Tibial nerve (tissue), 4 donors: Measurements from ENCODE around the gene NECTIN1. TPM values are rescaled to one million over a fixed set of nuclear protein-coding genes. Genes with fewer than 3 reads are reported as not detected.

ENCODE experiments used
- DNase-seq, 2 donors: peaks; one replicate each; pipeline ENCODE4 v3.0.0-alpha.2; 2019; ENCODE audit warnings: low spot score in 2 of 2
- H3K27ac ChIP-seq, 4 donors: fragments of 200-600 bp; sonication (generic) in 3 of 4; one replicate each; pipeline ENCODE4 v1.5.1; 2017 to 2019; ENCODE audit warnings: mild to moderate bottlenecking in 1 of 4
- H3K27me3 ChIP-seq, 2 donors: fragments of 200-600 bp; sonication (generic) in 1 of 2; one replicate each; pipeline versions ENCODE4 v1.5.1 to v1.6.0; 2017 to 2019
- H3K36me3 ChIP-seq, 3 donors: fragments of 200-600 bp; sonication (generic); one replicate each; pipeline ENCODE4 v1.5.1; 2018 to 2019
- H3K4me1 ChIP-seq, 4 donors: fragments of 200-600 bp; sonication (generic) in 3 of 4; one replicate each; pipeline ENCODE4 v1.5.1; 2017 to 2019
- H3K4me3 ChIP-seq, 4 donors: fragments of 200-600 bp; sonication (generic) in 3 of 4; one replicate each; pipeline ENCODE4 v1.5.1; 2017 to 2019; ENCODE audit warnings: mild to moderate bottlenecking in 1 of 4, moderate library complexity in 1 of 4
- H3K9me3 ChIP-seq, 4 donors: fragments of 200-600 bp; sonication (generic) in 3 of 4; one replicate each; pipeline ENCODE4 v1.5.1; 2017 to 2019
- CTCF ChIP-seq, 5 experiments: fragments of 200-600 bp in 3 of 5; fragments of 450-650 bp in 2 of 5; sonication (generic) in 3 of 5; IDR thresholded peaks; one replicate each; pipeline ENCODE4 v1.5.1; 2016 to 2019; ENCODE audit warnings: antibody characterized with exemption in 5 of 5, mild to moderate bottlenecking in 3 of 5, moderate library complexity in 2 of 5
- EP300 ChIP-seq, 2 donors: sonication (generic); formaldehyde crosslinking; IDR thresholded peaks; one replicate each; pipeline ENCODE4 v1.6.1; 2017; ENCODE audit warnings: antibody characterized with exemption in 2 of 2, mild to moderate bottlenecking in 1 of 2
- POLR2A ChIP-seq, 2 donors: fragments of 450-650 bp; IDR thresholded peaks; one replicate each; pipeline ENCODE4 v1.6.1; 2017; ENCODE audit warnings: antibody characterized with exemption in 2 of 2, mild to moderate bottlenecking in 2 of 2, moderate library complexity in 2 of 2
- WGBS, 2 donors: methylation state at CpG; one replicate each; pipeline ENCODE4 v1.1.5; 2018; 5-methylcytosine and 5-hydroxymethylcytosine counted together
- total RNA-seq, 4 donors: library from RNA; depleted of rRNA; stranded (reverse); fragments of >200 nt; gene quantifications; one replicate each; pipeline ENCODE4 v1.1.0, GENCODE V29; 2016

NECTIN1 gene
- total RNA-seq, 4 donors from 2014 or later: 6.0 to 29.1 (median 14.0) TPM

- 74% methylated on average over 9 of the region's 9 CpGs for WGBS, 2 donors
- Histone ChIP-seq H3K27ac (no peak overlapping the region), H3K36me3 (peaks cover 0 to 8% (median 0%) of the 10 kb centered on the region in 3 donors), H3K9me3 (no peaks in the 10 kb centered on the region), H3K4me3 (no peak overlapping the region), H3K4me1 (peaks cover 0 to 12% (median 0%) of the 10 kb centered on the region in 4 donors), H3K27me3 (no peaks in the 10 kb centered on the region)
- no peak for TF ChIP-seq EP300 (IDR thresholded peaks at IDR 0.05)
- no peak for TF ChIP-seq CTCF (IDR thresholded peaks at IDR 0.05)
- no peak for TF ChIP-seq POLR2A (IDR thresholded peaks at IDR 0.05)
- DNase-seq: no peak
Measured at GRCh38 chr11:119708384-119708783, 20.6 kb downstream of the NECTIN1 start.

DNA sequence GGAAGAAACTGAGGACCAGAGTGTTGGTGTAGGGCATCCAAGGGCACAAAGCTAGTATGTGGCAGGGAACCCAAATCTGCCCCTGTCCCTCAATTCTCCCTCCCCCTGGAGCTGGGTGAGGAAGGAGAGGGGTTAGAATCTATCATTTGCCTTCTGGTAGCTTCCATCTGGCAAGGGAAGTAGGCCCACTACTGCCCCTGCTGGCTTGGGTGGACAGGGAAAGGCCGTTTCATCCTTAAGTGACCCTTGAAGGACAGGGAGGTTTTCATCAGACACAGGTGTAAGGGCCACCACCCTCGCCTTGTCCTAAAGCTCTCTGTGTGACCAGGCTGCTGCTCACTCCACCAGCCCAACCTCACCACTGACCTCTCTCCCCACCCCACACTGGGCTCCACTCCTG, 22.1 kb downstream of the NECTIN1 start:
- DNase-seq: no peak
- H3K27me3 ChIP-seq: no peaks in the 10 kb centered on the region
- TF ChIP-seq CTCF (IDR thresholded peaks at IDR 0.05) (no peak), POLR2A (IDR thresholded peaks at IDR 0.05) (no peak), EP300 (IDR thresholded peaks at IDR 0.05) (no peak)
- no peak overlapping the region for H3K27ac ChIP-seq
- H3K4me1 ChIP-seq: peaks cover 0 to 12% (median 0%) of the 10 kb centered on the region in 4 donors
- H3K9me3 ChIP-seq: no peaks in the 10 kb centered on the region
- 63 to 100% methylated on average over 1 to 2 of the region's 2 CpGs for WGBS, 2 donors
- no peak overlapping the region for H3K4me3 ChIP-seq
- H3K36me3 ChIP-seq: peaks cover 0 to 8% (median 0%) of the 10 kb centered on the region in 3 donors

DNA sequence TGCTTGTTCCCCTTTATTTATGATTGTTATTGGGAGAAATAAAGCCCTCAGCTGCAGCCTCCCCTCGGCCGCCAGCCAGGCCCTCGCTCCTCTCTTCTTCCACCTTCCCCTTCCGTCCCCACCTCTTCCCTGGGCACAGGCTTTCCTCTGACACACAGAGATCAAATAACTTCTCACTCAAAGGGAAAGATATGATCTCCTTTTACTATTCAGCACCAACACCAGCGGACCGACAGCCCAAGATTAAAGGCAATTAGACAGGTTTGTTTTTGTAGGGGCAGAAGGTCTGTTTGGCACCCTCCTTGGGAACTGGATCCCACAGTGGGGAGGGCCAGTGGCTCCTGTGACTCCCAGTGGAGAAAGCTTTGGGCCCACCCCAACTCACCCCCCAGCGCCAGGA, 23.0 kb downstream of the NECTIN1 start:
- no peak overlapping the region for H3K27ac ChIP-seq
- H3K9me3 ChIP-seq: no peaks in the 10 kb centered on the region
- no peaks in the 10 kb centered on the region for H3K27me3 ChIP-seq
- DNase-seq: no peak
- 74 to 87% methylated on average over 7 of the region's 7 CpGs for WGBS, 2 donors
- no peak overlapping the region for H3K4me3 ChIP-seq
- TF ChIP-seq CTCF (IDR thresholded peaks at IDR 0.05) (no peak), EP300 (IDR thresholded peaks at IDR 0.05) (no peak), POLR2A (IDR thresholded peaks at IDR 0.05) (no peak)
- H3K4me1 ChIP-seq: peaks cover 0 to 12% (median 0%) of the 10 kb centered on the region in 4 donors
- H3K36me3 ChIP-seq: peaks cover 0 to 8% (median 0%) of the 10 kb centered on the region in 3 donors

- TF ChIP-seq EP300 (IDR thresholded peaks at IDR 0.05) (no peak), POLR2A (IDR thresholded peaks at IDR 0.05) (no peak), CTCF (IDR thresholded peaks at IDR 0.05) (no peak)
- no peaks in the 10 kb centered on the region for H3K9me3 ChIP-seq
- peaks cover 0 to 8% (median 0%) of the 10 kb centered on the region in 3 donors for H3K36me3 ChIP-seq
- H3K4me3 ChIP-seq: no peak overlapping the region
- no peaks in the 10 kb centered on the region for H3K27me3 ChIP-seq
- DNase-seq: no peak
- H3K4me1 ChIP-seq: peaks cover 0 to 14% (median 0%) of the 10 kb centered on the region in 4 donors
- WGBS, 2 donors: 93 to 96% methylated on average over 9 of the region's 9 CpGs
- H3K27ac ChIP-seq: no peak overlapping the region
Measured at GRCh38 chr11:119705362-119705761, 23.6 kb downstream of the NECTIN1 start.

DNA sequence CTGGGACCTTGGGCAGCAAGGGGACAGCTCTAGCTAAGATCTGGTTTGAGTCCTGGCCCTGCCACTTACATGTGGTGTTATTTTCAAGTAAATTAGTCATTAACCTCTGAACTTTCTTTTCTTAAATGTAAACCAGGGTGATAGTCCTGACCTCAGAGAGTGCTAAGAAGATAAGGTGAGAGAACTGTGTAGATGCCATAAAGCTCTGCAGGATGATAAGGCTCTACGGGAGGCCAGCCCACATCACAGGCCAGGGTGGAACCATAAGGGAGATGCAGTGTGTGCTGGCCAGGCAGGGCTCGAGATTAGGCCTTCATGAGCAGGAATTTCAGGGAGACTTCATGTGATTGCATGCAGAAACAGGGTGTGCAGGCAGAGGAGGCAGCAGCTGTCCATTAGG, 24.2 kb downstream of the NECTIN1 start:
- no peak overlapping the region for H3K4me3 ChIP-seq
- H3K36me3 ChIP-seq: peaks cover 0 to 8% (median 0%) of the 10 kb centered on the region in 3 donors
- WGBS, 2 donors: 75 to 81% methylated on average over 2 of the region's 2 CpGs
- no peak overlapping the region for H3K27ac ChIP-seq
- TF ChIP-seq CTCF (IDR thresholded peaks at IDR 0.05) (no peak), EP300 (IDR thresholded peaks at IDR 0.05) (no peak), POLR2A (IDR thresholded peaks at IDR 0.05) (no peak)
- DNase-seq: no peak
- no peaks in the 10 kb centered on the region for H3K9me3 ChIP-seq
- no peaks in the 10 kb centered on the region for H3K27me3 ChIP-seq
- H3K4me1 ChIP-seq: peaks cover 0 to 15% (median 0%) of the 10 kb centered on the region in 4 donors
